Measurements from ENCODE around the gene KDR. TPM values are rescaled to one million over a fixed set of nuclear protein-coding genes. Genes with fewer than 3 reads are reported as not detected.

KDR gene
- total RNA-seq, 1 donor from 2014 or later = 0.24 TPM

DNA sequence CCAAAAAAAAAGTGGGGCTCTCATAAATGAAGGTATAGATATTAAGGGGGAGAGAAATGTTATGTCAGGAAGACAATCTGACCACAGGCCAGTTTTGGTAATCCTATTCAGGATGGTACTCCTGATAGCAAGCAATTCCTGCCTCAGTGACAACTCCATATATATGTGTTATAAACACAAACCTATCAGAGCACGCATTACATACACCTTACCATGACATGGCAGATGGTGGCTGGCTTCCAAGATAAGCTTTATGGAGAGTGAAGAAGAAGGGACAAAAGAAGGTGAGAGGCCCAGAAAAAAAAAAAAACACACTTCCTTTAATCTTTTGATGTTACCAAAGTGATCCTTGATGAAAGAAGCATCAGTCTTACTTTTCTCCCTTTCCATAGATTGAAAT is 29.5 kb upstream of the KDR start:
- no peak overlapping the region for H3K27ac Mint-ChIP-seq (ENCODE audit: unreplicated experiment)
- no peaks in the 10 kb centered on the region for H3K4me1 Mint-ChIP-seq (ENCODE audit: unreplicated experiment)
- H3K9me3 Mint-ChIP-seq (ENCODE audit: unreplicated experiment) = no peaks in the 10 kb centered on the region
- DNase-seq (ENCODE audit: extremely low spot score, unreplicated experiment) = no peak
- TF ChIP-seq, protein P1, sequence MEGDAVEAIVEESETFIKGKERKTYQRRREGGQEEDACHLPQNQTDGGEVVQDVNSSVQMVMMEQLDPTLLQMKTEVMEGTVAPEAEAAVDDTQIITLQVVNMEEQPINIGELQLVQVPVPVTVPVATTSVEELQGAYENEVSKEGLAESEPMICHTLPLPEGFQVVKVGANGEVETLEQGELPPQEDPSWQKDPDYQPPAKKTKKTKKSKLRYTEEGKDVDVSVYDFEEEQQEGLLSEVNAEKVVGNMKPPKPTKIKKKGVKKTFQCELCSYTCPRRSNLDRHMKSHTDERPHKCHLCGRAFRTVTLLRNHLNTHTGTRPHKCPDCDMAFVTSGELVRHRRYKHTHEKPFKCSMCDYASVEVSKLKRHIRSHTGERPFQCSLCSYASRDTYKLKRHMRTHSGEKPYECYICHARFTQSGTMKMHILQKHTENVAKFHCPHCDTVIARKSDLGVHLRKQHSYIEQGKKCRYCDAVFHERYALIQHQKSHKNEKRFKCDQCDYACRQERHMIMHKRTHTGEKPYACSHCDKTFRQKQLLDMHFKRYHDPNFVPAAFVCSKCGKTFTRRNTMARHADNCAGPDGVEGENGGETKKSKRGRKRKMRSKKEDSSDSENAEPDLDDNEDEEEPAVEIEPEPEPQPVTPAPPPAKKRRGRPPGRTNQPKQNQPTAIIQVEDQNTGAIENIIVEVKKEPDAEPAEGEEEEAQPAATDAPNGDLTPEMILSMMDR (IDR thresholded peaks at IDR 0.05) = no peak
- no peak overlapping the region for H3K4me3 Mint-ChIP-seq (ENCODE audit: unreplicated experiment)
- H3K36me3 Mint-ChIP-seq (ENCODE audit: unreplicated experiment) = no peaks in the 10 kb centered on the region
- H3K27me3 Mint-ChIP-seq (ENCODE audit: unreplicated experiment) = peaks cover 50% of the 10 kb centered on the region

DNA sequence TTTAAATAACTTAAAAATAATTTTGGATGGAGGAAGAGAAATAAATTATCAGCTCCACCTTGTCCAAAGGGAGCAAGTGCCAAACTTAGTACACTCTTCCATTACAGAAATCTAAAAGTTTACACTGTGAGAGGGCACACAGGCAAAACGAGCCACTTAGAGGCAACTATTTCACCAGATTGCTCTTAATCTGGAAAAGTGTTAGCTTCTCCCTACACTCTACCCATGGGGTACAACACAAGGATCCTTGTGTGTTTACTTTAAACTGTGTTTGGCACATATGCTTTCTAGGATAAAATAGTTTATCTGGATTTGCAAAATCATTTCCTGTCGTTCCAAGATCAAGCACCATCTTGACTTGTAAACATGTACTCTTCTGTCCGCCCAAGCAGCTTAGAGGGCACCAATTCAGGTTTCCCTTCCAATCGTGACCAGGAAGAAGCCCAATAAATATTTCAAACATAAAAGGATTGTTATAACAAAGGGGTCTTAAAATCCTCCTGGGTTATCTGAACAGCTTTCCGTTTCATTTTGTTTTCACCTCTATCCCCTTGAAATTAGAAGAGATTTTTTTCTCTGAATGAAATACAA is 29.0 kb upstream of the KDR start:
- Mint-ChIP-seq H3K27ac (ENCODE audit: unreplicated experiment) (no peak overlapping the region), H3K4me1 (ENCODE audit: unreplicated experiment) (no peaks in the 10 kb centered on the region), H3K36me3 (ENCODE audit: unreplicated experiment) (no peaks in the 10 kb centered on the region), H3K27me3 (ENCODE audit: unreplicated experiment) (peaks cover 55% of the 10 kb centered on the region), H3K9me3 (ENCODE audit: unreplicated experiment) (no peaks in the 10 kb centered on the region), H3K4me3 (ENCODE audit: unreplicated experiment) (no peak overlapping the region)
- TF ChIP-seq, protein P1 (IDR thresholded peaks at IDR 0.05) = no peak
- DNase-seq (ENCODE audit: extremely low spot score, unreplicated experiment) = no peak

DNA sequence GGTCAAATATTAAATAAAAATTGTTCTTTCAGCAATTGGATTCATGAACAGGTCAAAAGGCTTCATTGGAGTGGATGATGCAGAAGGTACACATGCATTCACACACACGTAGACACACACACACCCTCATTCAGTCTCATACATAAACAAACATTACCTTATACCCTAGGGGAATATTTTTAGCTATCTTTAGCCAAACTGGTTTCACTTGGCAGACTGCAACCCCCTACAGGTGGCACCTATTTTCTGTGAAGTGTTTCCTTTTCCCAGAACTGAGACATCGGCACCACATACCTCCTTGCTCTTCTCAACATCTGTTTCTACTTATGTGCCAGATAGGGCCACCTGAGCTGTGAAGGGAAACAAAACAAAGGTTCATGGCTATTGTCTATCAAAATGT is 18.5 kb upstream of the KDR start:
- TF ChIP-seq, protein P1 (IDR thresholded peaks at IDR 0.05) = no peak
- Mint-ChIP-seq H3K36me3 (ENCODE audit: unreplicated experiment) (no peaks in the 10 kb centered on the region), H3K27me3 (ENCODE audit: unreplicated experiment) (peaks cover 58% of the 10 kb centered on the region), H3K9me3 (ENCODE audit: unreplicated experiment) (no peaks in the 10 kb centered on the region), H3K27ac (ENCODE audit: unreplicated experiment) (no peak overlapping the region), H3K4me1 (ENCODE audit: unreplicated experiment) (no peaks in the 10 kb centered on the region), H3K4me3 (ENCODE audit: unreplicated experiment) (no peak overlapping the region)
- DNase-seq (ENCODE audit: extremely low spot score, unreplicated experiment) = no peak

DNA sequence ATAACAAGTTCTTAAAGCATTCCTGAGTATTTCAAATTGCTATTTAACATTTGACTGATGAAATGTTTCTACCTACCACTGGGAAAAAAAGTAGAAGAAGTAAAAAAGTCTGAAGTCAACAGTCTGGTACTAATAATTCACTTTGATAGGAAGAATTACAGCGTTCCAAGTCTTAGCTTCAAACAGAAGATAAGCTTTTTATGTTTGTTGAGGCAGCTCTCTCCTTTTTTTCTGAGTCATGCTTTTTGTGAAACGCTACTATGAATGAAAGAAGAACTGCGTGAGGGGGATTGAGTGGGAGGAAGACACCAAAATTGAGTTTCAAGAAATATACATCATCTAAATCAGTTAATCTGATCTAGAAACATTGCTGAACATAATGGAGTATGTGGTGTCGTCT is 13.0 kb upstream of the KDR start:
- H3K27me3 Mint-ChIP-seq (ENCODE audit: unreplicated experiment) = peaks cover 57% of the 10 kb centered on the region
- H3K27ac Mint-ChIP-seq (ENCODE audit: unreplicated experiment) = no peak overlapping the region
- H3K36me3 Mint-ChIP-seq (ENCODE audit: unreplicated experiment) = no peaks in the 10 kb centered on the region
- no peak for DNase-seq (ENCODE audit: extremely low spot score, unreplicated experiment)
- H3K9me3 Mint-ChIP-seq (ENCODE audit: unreplicated experiment) = no peaks in the 10 kb centered on the region
- H3K4me1 Mint-ChIP-seq (ENCODE audit: unreplicated experiment) = no peaks in the 10 kb centered on the region
- TF ChIP-seq, protein P1 (IDR thresholded peaks at IDR 0.05) = no peak
- no peak overlapping the region for H3K4me3 Mint-ChIP-seq (ENCODE audit: unreplicated experiment)

DNA sequence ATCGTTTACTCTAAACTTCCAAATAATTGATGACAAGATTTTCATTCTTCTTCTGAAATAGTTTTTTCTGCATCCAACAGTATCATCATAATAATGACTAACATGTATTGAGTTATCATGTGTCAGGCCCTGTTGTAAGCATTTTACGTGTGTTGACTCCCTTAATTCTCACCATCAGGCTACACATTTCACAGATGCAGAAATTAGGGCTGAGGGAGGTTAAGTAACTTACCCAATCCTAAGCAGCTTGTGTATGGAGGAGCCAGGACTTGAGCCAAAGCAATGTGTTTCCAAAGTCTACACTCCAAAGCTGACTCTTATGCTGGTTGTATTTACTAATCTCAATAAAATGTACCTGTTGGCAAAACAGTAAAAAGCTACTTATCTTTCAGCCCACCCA is 11.2 kb upstream of the KDR start:
- no peak overlapping the region for H3K4me3 Mint-ChIP-seq (ENCODE audit: unreplicated experiment)
- H3K27ac Mint-ChIP-seq (ENCODE audit: unreplicated experiment) = no peak overlapping the region
- TF ChIP-seq, protein P1 (IDR thresholded peaks at IDR 0.05) = no peak
- no peaks in the 10 kb centered on the region for H3K4me1 Mint-ChIP-seq (ENCODE audit: unreplicated experiment)
- DNase-seq (ENCODE audit: extremely low spot score, unreplicated experiment) = no peak
- H3K36me3 Mint-ChIP-seq (ENCODE audit: unreplicated experiment) = no peaks in the 10 kb centered on the region
- H3K9me3 Mint-ChIP-seq (ENCODE audit: unreplicated experiment) = no peaks in the 10 kb centered on the region
- peaks cover 55% of the 10 kb centered on the region for H3K27me3 Mint-ChIP-seq (ENCODE audit: unreplicated experiment)

All from osteocyte (in vitro differentiated cells).